H9 (cell line): ENCODE data around the gene EFL1. TPM values are rescaled to one million over a fixed set of nuclear protein-coding genes. Genes with fewer than 3 reads are reported as not detected.

Experiments used
- DNase-seq: peaks from one replicate; pipeline ENCODE4 v3.0.0-alpha.2; 2017
- H2AFZ ChIP-seq: one replicate; pipeline ENCODE4 v1.6.1; 2013; ENCODE audit warnings: mild to moderate bottlenecking, low read length, control low read depth, moderate library complexity
- H2AK5ac ChIP-seq: 2 replicates; pipeline ENCODE4 v1.6.1; 2013; ENCODE audit warnings: low read length, control low read depth, mixed read lengths; ENCODE audit not compliant: insufficient read length
- H2BK120ac ChIP-seq: one replicate; pipeline ENCODE4 v1.6.1; 2013; ENCODE audit warnings: low read depth, mild to moderate bottlenecking, low read length, control low read depth, inconsistent platforms; ENCODE audit not compliant: poor library complexity, severe bottlenecking
- H2BK12ac ChIP-seq: 2 replicates; pipeline ENCODE4 v1.6.1; 2013; ENCODE audit warnings: low read length, control low read depth, mixed read lengths, low read depth; ENCODE audit not compliant: insufficient read length
- H2BK15ac ChIP-seq: 2 replicates; pipeline ENCODE4 v1.6.1; 2013; ENCODE audit warnings: low read depth, low read length, control low read depth
- H2BK20ac ChIP-seq: one replicate; pipeline ENCODE4 v1.6.1; 2013; ENCODE audit warnings: low read depth, mild to moderate bottlenecking, low read length, control low read depth, inconsistent platforms; ENCODE audit not compliant: poor library complexity, severe bottlenecking
- H2BK5ac ChIP-seq: 2 replicates; pipeline ENCODE4 v1.6.1; 2013; ENCODE audit warnings: low read length, control low read depth, mixed read lengths; ENCODE audit not compliant: insufficient read length
- H3K14ac ChIP-seq: 2 replicates; pipeline ENCODE4 v1.6.1; 2013; ENCODE audit warnings: low read length, control low read depth; ENCODE audit not compliant: insufficient read depth
- H3K18ac ChIP-seq: 2 replicates; pipeline ENCODE4 v1.6.1; 2013; ENCODE audit warnings: low read depth, mild to moderate bottlenecking, mixed read lengths, low read length, control low read depth; ENCODE audit not compliant: insufficient read length
- H3K23ac ChIP-seq: 2 replicates; pipeline ENCODE4 v1.6.1; 2013; ENCODE audit warnings: low read length, control low read depth, mixed read lengths, low read depth; ENCODE audit not compliant: insufficient read length
- H3K23me2 ChIP-seq: 2 replicates; pipeline ENCODE4 v1.6.1; 2013; ENCODE audit warnings: low read depth, mild to moderate bottlenecking, mixed read lengths, low read length, control low read depth; ENCODE audit not compliant: insufficient read length, poor library complexity, severe bottlenecking
- H3K27ac ChIP-seq: 2 replicates; pipeline ENCODE4 v1.5.1; 2013; ENCODE audit warnings: low read length, control low read depth, mixed read lengths, low read depth; ENCODE audit not compliant: insufficient read length
- H3K27me3 ChIP-seq: 2 replicates; pipeline ENCODE4 v1.6.1; 2013; ENCODE audit warnings: low read length, control low read depth, inconsistent platforms; ENCODE audit not compliant: insufficient read depth
- H3K4ac ChIP-seq: 2 replicates; pipeline ENCODE4 v1.6.1; 2013; ENCODE audit warnings: low read depth, mild to moderate bottlenecking, control low read depth, inconsistent platforms, low read length, moderate library complexity
- H3K4me1 ChIP-seq: 2 replicates; pipeline ENCODE4 v1.6.1; 2013; ENCODE audit warnings: low read length, control low read depth, inconsistent platforms; ENCODE audit not compliant: insufficient read depth
- H3K4me2 ChIP-seq: 2 replicates; pipeline ENCODE4 v1.6.1; 2013; ENCODE audit warnings: low read length, control low read depth, mixed read lengths; ENCODE audit not compliant: insufficient read length, insufficient read depth
- H3K56ac ChIP-seq: 2 replicates; pipeline ENCODE4 v1.6.1; 2013; ENCODE audit warnings: low read depth, mild to moderate bottlenecking, mixed read lengths, low read length, control low read depth; ENCODE audit not compliant: insufficient read length
- H3K79me1 ChIP-seq: 2 replicates; pipeline ENCODE4 v1.6.1; 2013; ENCODE audit warnings: low read depth, mild to moderate bottlenecking, moderate library complexity, low read length, control low read depth, inconsistent platforms; ENCODE audit not compliant: insufficient read depth, poor library complexity, severe bottlenecking
- H3K79me2 ChIP-seq: 2 replicates; pipeline ENCODE4 v1.6.1; 2013; ENCODE audit warnings: low read length, control low read depth, inconsistent platforms; ENCODE audit not compliant: insufficient read depth
- H3K9ac ChIP-seq: 2 replicates; pipeline ENCODE4 v1.6.1; 2013; ENCODE audit warnings: low read length, control low read depth, mixed read lengths; ENCODE audit not compliant: insufficient read length; ENCODE audit errors: extremely low read depth
- H3K9me3 ChIP-seq: one replicate; pipeline ENCODE4 v1.6.1; 2013; ENCODE audit warnings: low read depth, low read length, inconsistent platforms; ENCODE audit not compliant: control insufficient read depth
- H3T11ph ChIP-seq: one replicate; pipeline ENCODE4 v1.6.1; 2013; ENCODE audit warnings: mild to moderate bottlenecking, low read length, control low read depth, inconsistent platforms
- H4K20me1 ChIP-seq: one replicate; pipeline ENCODE4 v1.6.1; 2013; ENCODE audit not compliant: control insufficient read depth, insufficient read length, insufficient read depth
- H4K5ac ChIP-seq: 2 replicates; pipeline ENCODE4 v1.6.1; 2013; ENCODE audit warnings: low read depth, mild to moderate bottlenecking, mixed read lengths, low read length, control low read depth; ENCODE audit not compliant: insufficient read length
- H4K8ac ChIP-seq: replicated peaks from 2 replicates; pipeline ENCODE4 v1.6.1; 2013; ENCODE audit warnings: low read length, control low read depth, mixed read lengths, low read depth; ENCODE audit not compliant: insufficient read length
- H4K91ac ChIP-seq: 2 replicates; pipeline ENCODE4 v1.6.1; 2013; ENCODE audit warnings: low read depth, mild to moderate bottlenecking, moderate library complexity, mixed read lengths, low read length, control low read depth; ENCODE audit not compliant: insufficient read length
- H3K27ac Mint-ChIP-seq, 3 experiments: 2 replicates in 2 of 3; 3 replicates in 1 of 3; pipeline ENCODE4 v1.8.0; 2020 to 2021; ENCODE audit warnings: mixed read lengths in 3 of 3, mild to moderate bottlenecking in 1 of 3, moderate library complexity in 1 of 3
- H3K27me3 Mint-ChIP-seq: 2 replicates; pipeline ENCODE4 v1.8.0; 2021; ENCODE audit warnings: low read depth, mild to moderate bottlenecking, moderate library complexity, mixed read lengths
- H3K36me3 Mint-ChIP-seq, 3 experiments: 2 replicates in 2 of 3; 3 replicates in 1 of 3; pipeline ENCODE4 v1.8.0; 2020 to 2021; ENCODE audit warnings: low read depth in 3 of 3, mixed read lengths in 3 of 3; ENCODE audit not compliant: insufficient read depth in 1 of 3
- H3K4me1 Mint-ChIP-seq, 2 experiments: 2 replicates each; pipeline ENCODE4 v1.8.0; 2020; ENCODE audit warnings: mixed read lengths in 2 of 2
- H3K4me3 Mint-ChIP-seq, 2 experiments: 2 replicates in 1 of 2; 3 replicates in 1 of 2; pipeline ENCODE4 v1.8.0; 2020 to 2021; ENCODE audit warnings: mild to moderate bottlenecking in 2 of 2, mixed read lengths in 2 of 2, moderate library complexity in 1 of 2
- H3K9me3 Mint-ChIP-seq, 2 experiments: 2 replicates in 1 of 2; 3 replicates in 1 of 2; pipeline ENCODE4 v1.8.0; 2020; ENCODE audit warnings: mild to moderate bottlenecking in 2 of 2, mixed read lengths in 2 of 2, moderate library complexity in 1 of 2
- WGBS: extraction: QIAGEN DNeasy Blood & Tissue Kit; methylation state at CpG from one replicate; pipeline ENCODE4 v1.1.7; 2013; ENCODE audit warnings: missing lambda C conversion rate, low lambda C conversion rate, mixed read lengths; ENCODE audit not compliant: insufficient read length; ENCODE audit errors: extremely low coverage; 5-methylcytosine and 5-hydroxymethylcytosine counted together
- total RNA-seq: library from RNA; stranded (reverse); gene quantifications from 2 replicates; pipeline ENCODE4 v1.2.1, GENCODE V29; 2021
- TF ChIP-seq, protein P1 (sequence below): fragments of 200-600 bp; sonication (generic); conservative IDR thresholded peaks from 3 replicates; pipeline ENCODE4 v1.8.0; 2021; ENCODE audit warnings: antibody characterized with exemption, mild to moderate bottlenecking

Gene EFL1
- total RNA-seq, 1 experiment from 2014 or later = 29.4 TPM

DNA sequence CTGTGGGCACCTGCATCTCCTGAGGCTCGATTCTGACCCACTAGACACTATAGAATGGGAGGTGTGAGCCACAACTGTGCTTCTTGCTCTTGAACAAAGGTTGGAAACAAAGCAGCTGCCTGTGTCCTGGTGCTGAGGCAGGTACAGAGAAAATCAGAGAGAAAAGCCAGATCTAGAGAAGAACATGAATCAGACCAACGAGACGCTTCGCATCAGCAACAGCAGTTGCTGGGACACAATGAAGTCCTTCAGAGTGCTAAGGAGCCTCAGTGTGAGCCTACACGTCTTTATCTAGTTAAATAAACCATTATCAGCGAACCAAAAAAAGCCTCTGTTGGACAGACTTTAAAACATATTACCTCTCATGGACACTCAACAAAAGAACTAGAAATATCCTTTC, 130.4 kb downstream of the EFL1 start:
- no CpG with 5 or more reads among the region's 6 CpGs for WGBS
- H3K14ac ChIP-seq = no peak overlapping the region
- no peak for DNase-seq
- H2BK120ac ChIP-seq = no peak overlapping the region
- no peak overlapping the region for H2BK12ac ChIP-seq
- no peaks in the 10 kb centered on the region for H3K79me2 ChIP-seq
- TF ChIP-seq, protein P1, sequence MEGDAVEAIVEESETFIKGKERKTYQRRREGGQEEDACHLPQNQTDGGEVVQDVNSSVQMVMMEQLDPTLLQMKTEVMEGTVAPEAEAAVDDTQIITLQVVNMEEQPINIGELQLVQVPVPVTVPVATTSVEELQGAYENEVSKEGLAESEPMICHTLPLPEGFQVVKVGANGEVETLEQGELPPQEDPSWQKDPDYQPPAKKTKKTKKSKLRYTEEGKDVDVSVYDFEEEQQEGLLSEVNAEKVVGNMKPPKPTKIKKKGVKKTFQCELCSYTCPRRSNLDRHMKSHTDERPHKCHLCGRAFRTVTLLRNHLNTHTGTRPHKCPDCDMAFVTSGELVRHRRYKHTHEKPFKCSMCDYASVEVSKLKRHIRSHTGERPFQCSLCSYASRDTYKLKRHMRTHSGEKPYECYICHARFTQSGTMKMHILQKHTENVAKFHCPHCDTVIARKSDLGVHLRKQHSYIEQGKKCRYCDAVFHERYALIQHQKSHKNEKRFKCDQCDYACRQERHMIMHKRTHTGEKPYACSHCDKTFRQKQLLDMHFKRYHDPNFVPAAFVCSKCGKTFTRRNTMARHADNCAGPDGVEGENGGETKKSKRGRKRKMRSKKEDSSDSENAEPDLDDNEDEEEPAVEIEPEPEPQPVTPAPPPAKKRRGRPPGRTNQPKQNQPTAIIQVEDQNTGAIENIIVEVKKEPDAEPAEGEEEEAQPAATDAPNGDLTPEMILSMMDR = no peak
- Mint-ChIP-seq H3K9me3 (no peaks in the 10 kb centered on the region), H3K27me3 (no peaks in the 10 kb centered on the region), H3K4me1 (no peaks in the 10 kb centered on the region), H3K27ac (no peak overlapping the region; a peak in 1 of 7 replicates), H3K36me3 (peaks cover 0 to 19% (median 4%) of the 10 kb centered on the region in 3 experiments; a peak in 4 of 7 replicates), H3K4me3 (no peak overlapping the region)
- H3K79me1 ChIP-seq = no peaks in the 10 kb centered on the region
- no peak overlapping the region for H4K91ac ChIP-seq
- no peaks in the 10 kb centered on the region for H3K23me2 ChIP-seq
- no peaks in the 10 kb centered on the region for H3K4me1 ChIP-seq
- no peak overlapping the region for H4K5ac ChIP-seq
- no peak overlapping the region for H3K23ac ChIP-seq
- no peak overlapping the region for H2BK20ac ChIP-seq
- no peak overlapping the region for H3K4ac ChIP-seq
- H3K56ac ChIP-seq = no peak overlapping the region
- H2AFZ ChIP-seq = no peak overlapping the region
- no peak overlapping the region for H3K27ac ChIP-seq
- H3K9ac ChIP-seq = no peak overlapping the region
- no peak overlapping the region for H2BK15ac ChIP-seq
- H4K8ac ChIP-seq = no peak overlapping the region
- no peak overlapping the region for H2AK5ac ChIP-seq
- no peak overlapping the region for H3K18ac ChIP-seq
- no peak overlapping the region for H3K4me2 ChIP-seq
- no peaks in the 10 kb centered on the region for H3K9me3 ChIP-seq
- H4K20me1 ChIP-seq = no peaks in the 10 kb centered on the region
- no peak overlapping the region for H2BK5ac ChIP-seq
- H3T11ph ChIP-seq = no peak overlapping the region
- H3K27me3 ChIP-seq = no peaks in the 10 kb centered on the region
